Measurements from ENCODE around the gene SCN3A. TPM values are rescaled to one million over a fixed set of nuclear protein-coding genes. Genes with fewer than 3 reads are reported as not detected.

The SCN3A gene
- total RNA-seq, 1 experiment from 2014 or later: 0.09 TPM

GRCh38 chr2:165193178-165193777 is 10.6 kb downstream of the SCN3A start:
- Mint-ChIP-seq H3K4me3 (ENCODE audit: low read depth, unreplicated experiment) (no peak overlapping the region), H3K4me1 (ENCODE audit: low read depth, unreplicated experiment) (peaks cover 22% of the 10 kb centered on the region), H3K27me3 (ENCODE audit: unreplicated experiment) (no peaks in the 10 kb centered on the region), H3K36me3 (ENCODE audit: insufficient read depth, unreplicated experiment) (no peaks in the 10 kb centered on the region), H3K9me3 (ENCODE audit: low read depth, unreplicated experiment) (no peaks in the 10 kb centered on the region), H3K27ac (ENCODE audit: unreplicated experiment) (no peak overlapping the region)
- no peak for DNase-seq
- intact Hi-C loops (cut with micrococcal nuclease; ENCODE audit: unreplicated experiment): no loop called here
- no peak for TF ChIP-seq CTCF (IDR thresholded peaks at IDR 0.05; ENCODE audit: unreplicated experiment)
- CTCF ChIA-PET: no interaction called here
- no TSS peak for BruUV-seq (replicated peaks)

- Mint-ChIP-seq H3K27ac (ENCODE audit: unreplicated experiment) (no peak overlapping the region), H3K36me3 (ENCODE audit: insufficient read depth, unreplicated experiment) (no peaks in the 10 kb centered on the region), H3K4me3 (ENCODE audit: low read depth, unreplicated experiment) (no peak overlapping the region), H3K4me1 (ENCODE audit: low read depth, unreplicated experiment) (peaks cover 17% of the 10 kb centered on the region), H3K9me3 (ENCODE audit: low read depth, unreplicated experiment) (no peaks in the 10 kb centered on the region), H3K27me3 (ENCODE audit: unreplicated experiment) (no peaks in the 10 kb centered on the region)
- no peak for TF ChIP-seq CTCF (IDR thresholded peaks at IDR 0.05; ENCODE audit: unreplicated experiment)
- CTCF ChIA-PET: no interaction called here
- intact Hi-C loops (cut with micrococcal nuclease; ENCODE audit: unreplicated experiment): no loop called here
- DNase-seq: no peak
- BruUV-seq (replicated peaks): no TSS peak
Measured at GRCh38 chr2:165192729-165193128, 11.1 kb downstream of the SCN3A start.

- Mint-ChIP-seq H3K36me3 (ENCODE audit: insufficient read depth, unreplicated experiment) (no peaks in the 10 kb centered on the region), H3K4me1 (ENCODE audit: low read depth, unreplicated experiment) (peaks cover 7% of the 10 kb centered on the region)
Measured at GRCh38 chr2:165191096-165191728, 12.6 kb downstream of the SCN3A start.

GRCh38 chr2:165185633-165186032 is 18.2 kb downstream of the SCN3A start:
- H3K27ac Mint-ChIP-seq (ENCODE audit: unreplicated experiment): no peak overlapping the region
- H3K4me3 Mint-ChIP-seq (ENCODE audit: low read depth, unreplicated experiment): no peak overlapping the region
- H3K9me3 Mint-ChIP-seq (ENCODE audit: low read depth, unreplicated experiment): no peaks in the 10 kb centered on the region
- CTCF ChIA-PET: no interaction called here
- TF ChIP-seq CTCF (IDR thresholded peaks at IDR 0.05; ENCODE audit: unreplicated experiment): no peak
- BruUV-seq (replicated peaks): no TSS peak
- H3K36me3 Mint-ChIP-seq (ENCODE audit: insufficient read depth, unreplicated experiment): no peaks in the 10 kb centered on the region
- DNase-seq: no peak
- intact Hi-C loops (cut with micrococcal nuclease; ENCODE audit: unreplicated experiment): loop anchor here (5.0 kb wide), 1 partner anchor 33 kb away; no protein-coding TSS in a partner anchor
- no peaks in the 10 kb centered on the region for H3K4me1 Mint-ChIP-seq (ENCODE audit: low read depth, unreplicated experiment)
- H3K27me3 Mint-ChIP-seq (ENCODE audit: unreplicated experiment): no peaks in the 10 kb centered on the region

More at GRCh38 chr2:165191096-165191728, 12.6 kb downstream of the SCN3A start:
- Mint-ChIP-seq H3K27me3 (ENCODE audit: unreplicated experiment) (no peaks in the 10 kb centered on the region), H3K27ac (ENCODE audit: unreplicated experiment) (no peak overlapping the region), H3K4me3 (ENCODE audit: low read depth, unreplicated experiment) (no peak overlapping the region), H3K9me3 (ENCODE audit: low read depth, unreplicated experiment) (no peaks in the 10 kb centered on the region)
- DNase-seq: no peak
- intact Hi-C loops (cut with micrococcal nuclease; ENCODE audit: unreplicated experiment): no loop called here
- CTCF ChIA-PET: interaction anchor here (0.7 kb wide), 2 partner anchors 106 to 683 kb away, joined by 4 read pairs; no protein-coding TSS in a partner anchor
- no peak for TF ChIP-seq CTCF (IDR thresholded peaks at IDR 0.05; ENCODE audit: unreplicated experiment)
- no TSS peak for BruUV-seq (replicated peaks)
